ENCODE results near the gene RGS19.
"Not testable (repeated sequence)": the region's sequence is repeated elsewhere in the genome, so short reads cannot be mapped to it uniquely, and the experiment has no call there.

DNA sequence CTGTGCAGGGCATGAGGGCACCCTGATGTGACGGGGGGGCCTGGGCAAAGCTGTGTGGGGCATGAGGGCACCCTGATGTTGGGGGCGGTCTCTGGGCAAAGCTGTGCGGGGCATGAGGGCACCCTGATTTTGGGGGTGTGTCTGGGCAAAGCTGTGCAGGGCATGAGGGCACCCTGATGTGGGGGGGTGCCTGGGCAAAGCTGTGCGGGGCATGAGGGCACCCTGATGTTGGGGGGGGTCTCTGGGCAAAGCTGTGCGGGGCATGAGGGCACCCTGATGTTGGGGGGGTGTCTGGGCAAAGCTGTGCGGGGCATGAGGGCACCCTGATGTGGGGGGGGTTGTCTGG is 38.1 kb upstream of the RGS19 start:
- TF ChIP-seq POLR2AphosphoS5, POLR2A (IDR thresholded peaks at IDR 0.05): not testable (repeated sequence)
- TF ChIP-seq, protein P1, sequence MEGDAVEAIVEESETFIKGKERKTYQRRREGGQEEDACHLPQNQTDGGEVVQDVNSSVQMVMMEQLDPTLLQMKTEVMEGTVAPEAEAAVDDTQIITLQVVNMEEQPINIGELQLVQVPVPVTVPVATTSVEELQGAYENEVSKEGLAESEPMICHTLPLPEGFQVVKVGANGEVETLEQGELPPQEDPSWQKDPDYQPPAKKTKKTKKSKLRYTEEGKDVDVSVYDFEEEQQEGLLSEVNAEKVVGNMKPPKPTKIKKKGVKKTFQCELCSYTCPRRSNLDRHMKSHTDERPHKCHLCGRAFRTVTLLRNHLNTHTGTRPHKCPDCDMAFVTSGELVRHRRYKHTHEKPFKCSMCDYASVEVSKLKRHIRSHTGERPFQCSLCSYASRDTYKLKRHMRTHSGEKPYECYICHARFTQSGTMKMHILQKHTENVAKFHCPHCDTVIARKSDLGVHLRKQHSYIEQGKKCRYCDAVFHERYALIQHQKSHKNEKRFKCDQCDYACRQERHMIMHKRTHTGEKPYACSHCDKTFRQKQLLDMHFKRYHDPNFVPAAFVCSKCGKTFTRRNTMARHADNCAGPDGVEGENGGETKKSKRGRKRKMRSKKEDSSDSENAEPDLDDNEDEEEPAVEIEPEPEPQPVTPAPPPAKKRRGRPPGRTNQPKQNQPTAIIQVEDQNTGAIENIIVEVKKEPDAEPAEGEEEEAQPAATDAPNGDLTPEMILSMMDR (IDR thresholded peaks at IDR 0.05) = not testable (repeated sequence)
